ENCODE measurements around the gene ANKMY1. TPM values are rescaled to one million over a fixed set of nuclear protein-coding genes. Genes with fewer than 3 reads are reported as not detected.

Gene ANKMY1
- total and polyA plus RNA-seq, 2 experiments from 2014 or later: 5.1 to 10.1 TPM

GRCh38 chr2:240447934-240448333, 109.9 kb downstream of the ANKMY1 start:
- peaks cover 26% of the 10 kb centered on the region; the same call in 1 of the 2 replicates for H3K79me2 ChIP-seq (ENCODE audit: insufficient read depth)
- no peak for TF ChIP-seq EZH2phosphoT487 (IDR thresholded peaks at IDR 0.05; ENCODE audit: insufficient read depth, low read depth)
- TF ChIP-seq EZH2 (IDR thresholded peaks at IDR 0.05; ENCODE audit: insufficient read depth, poor library complexity, severe bottlenecking): no peak
- in situ Hi-C loops (cut with MboI): no loop called here

GRCh38 chr2:240447331-240447730, 110.5 kb downstream of the ANKMY1 start:
- H3K4me1 ChIP-seq (ENCODE audit: insufficient read depth): no peaks in the 10 kb centered on the region
- H3K27me3 ChIP-seq (replicated peaks; ENCODE audit: insufficient read depth): no peaks in the 10 kb centered on the region
- in situ Hi-C loops (cut with MboI): no loop called here
- no peaks in the 10 kb centered on the region for H3F3A ChIP-seq (ENCODE audit: insufficient read depth)
- peaks cover 31% of the 10 kb centered on the region; the same call in 1 of the 2 replicates for H3K79me2 ChIP-seq (ENCODE audit: insufficient read depth)
- H3K27ac ChIP-seq: no peak overlapping the region
- DNase-seq: no peak
- H4K20me1 ChIP-seq (ENCODE audit: insufficient read depth): no peaks in the 10 kb centered on the region
- TF ChIP-seq EZH2 (IDR thresholded peaks at IDR 0.05; ENCODE audit: insufficient read depth, poor library complexity, severe bottlenecking): no peak
- TF ChIP-seq EZH2phosphoT487 (IDR thresholded peaks at IDR 0.05; ENCODE audit: insufficient read depth, low read depth): no peak
- H2AFZ ChIP-seq: no peak overlapping the region
- no peaks in the 10 kb centered on the region for H3K9me3 ChIP-seq (ENCODE audit: low read depth)
- H3K9ac ChIP-seq: no peak overlapping the region
- H3K9me2 ChIP-seq (ENCODE audit: insufficient read depth): no peaks in the 10 kb centered on the region
- H3K4me2 ChIP-seq (ENCODE audit: unreplicated experiment): no peak overlapping the region
- no peaks in the 10 kb centered on the region for H3K36me3 ChIP-seq (ENCODE audit: low read depth)
- 85 to 89% methylated on average over 15 to 22 of the region's 22 CpGs for WGBS, 2 experiments (ENCODE audit: low coverage in 1 of 2, low lambda C conversion rate in 2 of 2, missing lambda C conversion rate in 2 of 2)
- no peak overlapping the region for H3K4me3 ChIP-seq

More at GRCh38 chr2:240447934-240448333, 109.9 kb downstream of the ANKMY1 start:
- Histone ChIP-seq H3K4me1 (ENCODE audit: insufficient read depth) (no peaks in the 10 kb centered on the region), H3K9me2 (ENCODE audit: insufficient read depth) (no peaks in the 10 kb centered on the region), H4K20me1 (ENCODE audit: insufficient read depth) (no peaks in the 10 kb centered on the region), H3F3A (ENCODE audit: insufficient read depth) (no peaks in the 10 kb centered on the region), H3K27me3 (replicated peaks; ENCODE audit: insufficient read depth) (no peaks in the 10 kb centered on the region), H2AFZ (no peak overlapping the region), H3K27ac (no peak overlapping the region), H3K9ac (no peak overlapping the region), H3K9me3 (ENCODE audit: low read depth) (no peaks in the 10 kb centered on the region), H3K4me2 (ENCODE audit: unreplicated experiment) (no peak overlapping the region), H3K4me3 (no peak overlapping the region), H3K36me3 (ENCODE audit: low read depth) (no peaks in the 10 kb centered on the region)
- WGBS, 2 experiments (ENCODE audit: low coverage in 1 of 2, low lambda C conversion rate in 2 of 2, missing lambda C conversion rate in 2 of 2): 91 to 94% methylated on average over 15 of the region's 15 CpGs
- no peak for DNase-seq

GRCh38 chr2:240446664-240447175, 111.1 kb downstream of the ANKMY1 start:
- no peaks in the 10 kb centered on the region for H4K20me1 ChIP-seq (ENCODE audit: insufficient read depth)
- in situ Hi-C loops (cut with MboI): no loop called here
- H2AFZ ChIP-seq: no peak overlapping the region
- H3K9me2 ChIP-seq (ENCODE audit: insufficient read depth): no peaks in the 10 kb centered on the region
- H3K9ac ChIP-seq: no peak overlapping the region
- DNase-seq: no peak
- H3F3A ChIP-seq (ENCODE audit: insufficient read depth): no peaks in the 10 kb centered on the region
- peaks cover 27% of the 10 kb centered on the region; the same call in 1 of the 2 replicates for H3K79me2 ChIP-seq (ENCODE audit: insufficient read depth)
- 91 to 97% methylated on average over 12 of the region's 12 CpGs for WGBS, 2 experiments (ENCODE audit: low coverage in 1 of 2, low lambda C conversion rate in 2 of 2, missing lambda C conversion rate in 2 of 2)
- no peak overlapping the region for H3K4me3 ChIP-seq
- no peaks in the 10 kb centered on the region for H3K27me3 ChIP-seq (replicated peaks; ENCODE audit: insufficient read depth)
- H3K36me3 ChIP-seq (ENCODE audit: low read depth): no peaks in the 10 kb centered on the region
- H3K27ac ChIP-seq: no peak overlapping the region
- no peaks in the 10 kb centered on the region for H3K9me3 ChIP-seq (ENCODE audit: low read depth)
- H3K4me1 ChIP-seq (ENCODE audit: insufficient read depth): no peaks in the 10 kb centered on the region
- no peak overlapping the region for H3K4me2 ChIP-seq (ENCODE audit: unreplicated experiment)
- no peak for TF ChIP-seq EZH2 (IDR thresholded peaks at IDR 0.05; ENCODE audit: insufficient read depth, poor library complexity, severe bottlenecking)
- TF ChIP-seq EZH2phosphoT487 (IDR thresholded peaks at IDR 0.05; ENCODE audit: insufficient read depth, low read depth): no peak

- no peaks in the 10 kb centered on the region for H3K27me3 ChIP-seq (replicated peaks; ENCODE audit: insufficient read depth)
- no peaks in the 10 kb centered on the region for H3K36me3 ChIP-seq (ENCODE audit: low read depth)
- no peak for DNase-seq
- WGBS, 2 experiments (ENCODE audit: low coverage in 1 of 2, low lambda C conversion rate in 2 of 2, missing lambda C conversion rate in 2 of 2): 91 to 94% methylated on average over 23 to 24 of the region's 24 CpGs
- no peaks in the 10 kb centered on the region for H3F3A ChIP-seq (ENCODE audit: insufficient read depth)
- H4K20me1 ChIP-seq (ENCODE audit: insufficient read depth): no peaks in the 10 kb centered on the region
- H3K27ac ChIP-seq: no peak overlapping the region
- H3K9ac ChIP-seq: no peak overlapping the region
- H3K4me1 ChIP-seq (ENCODE audit: insufficient read depth): no peaks in the 10 kb centered on the region
- peaks cover 22% of the 10 kb centered on the region; the same call in 1 of the 2 replicates for H3K79me2 ChIP-seq (ENCODE audit: insufficient read depth)
- no peak for TF ChIP-seq EZH2phosphoT487 (IDR thresholded peaks at IDR 0.05; ENCODE audit: insufficient read depth, low read depth)
- TF ChIP-seq EZH2 (IDR thresholded peaks at IDR 0.05; ENCODE audit: insufficient read depth, poor library complexity, severe bottlenecking): no peak
- no peak overlapping the region for H3K4me3 ChIP-seq
- H3K9me3 ChIP-seq (ENCODE audit: low read depth): no peaks in the 10 kb centered on the region
- in situ Hi-C loops (cut with MboI): no loop called here
- H3K4me2 ChIP-seq (ENCODE audit: unreplicated experiment): no peak overlapping the region
- H3K9me2 ChIP-seq (ENCODE audit: insufficient read depth): no peaks in the 10 kb centered on the region
- H2AFZ ChIP-seq: no peak overlapping the region
Measured at GRCh38 chr2:240445961-240446663, 111.7 kb downstream of the ANKMY1 start.
